HS-27A (cell line): ENCODE measurements around the gene SNAPC4.
"Not testable (repeated sequence)": the region's sequence is repeated elsewhere in the genome, so short reads cannot be mapped to it uniquely, and the experiment has no call there.

Experiments used
- DNase-seq: peaks from one replicate; pipeline ENCODE4 v3.0.0-alpha.2; 2012; ENCODE audit warnings: low read depth, missing footprints

Gene SNAPC4

DNA sequence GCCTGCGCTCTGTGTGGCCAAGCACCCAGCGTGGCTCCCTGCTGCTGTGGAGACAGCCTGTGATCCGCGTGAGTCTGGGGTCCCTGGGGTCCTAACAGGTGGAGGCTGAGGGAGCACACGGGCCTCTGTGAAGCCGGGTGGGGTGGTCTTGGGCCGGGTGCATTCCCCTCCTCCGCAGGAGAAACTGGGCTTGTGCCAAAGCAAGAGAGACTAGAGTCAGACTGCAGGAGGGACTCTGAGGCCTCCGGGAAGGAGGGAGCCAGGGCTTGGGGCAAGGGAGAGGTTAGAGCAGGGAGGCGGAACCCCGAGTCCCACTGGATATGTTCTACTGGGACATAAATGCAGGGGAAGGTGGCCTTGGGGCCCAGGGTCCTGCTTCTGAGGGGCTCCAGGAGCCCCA lies 46.9 kb downstream of the SNAPC4 start:
- no peak for DNase-seq

DNA sequence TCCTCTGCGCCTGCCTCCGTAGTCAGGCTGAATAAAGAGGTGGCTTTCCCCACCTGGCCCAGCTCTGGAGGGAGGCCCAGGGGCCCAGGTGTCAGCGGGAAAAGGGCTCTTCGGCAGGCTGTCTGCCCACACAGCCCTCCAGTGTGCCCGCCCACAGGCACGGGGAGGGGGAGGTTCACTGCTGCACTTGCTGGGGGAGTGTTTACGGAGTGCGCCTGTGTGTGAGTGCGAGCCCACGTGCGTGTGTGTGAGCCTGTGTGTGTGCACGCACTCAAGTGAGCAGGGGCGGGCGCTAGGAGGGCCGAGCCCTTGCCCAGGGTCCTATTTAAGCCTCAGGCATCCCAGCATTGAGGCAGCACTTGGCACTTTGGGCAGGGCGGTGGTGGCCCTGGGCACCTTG lies 47.3 kb downstream of the SNAPC4 start:
- DNase-seq = no peak

DNA sequence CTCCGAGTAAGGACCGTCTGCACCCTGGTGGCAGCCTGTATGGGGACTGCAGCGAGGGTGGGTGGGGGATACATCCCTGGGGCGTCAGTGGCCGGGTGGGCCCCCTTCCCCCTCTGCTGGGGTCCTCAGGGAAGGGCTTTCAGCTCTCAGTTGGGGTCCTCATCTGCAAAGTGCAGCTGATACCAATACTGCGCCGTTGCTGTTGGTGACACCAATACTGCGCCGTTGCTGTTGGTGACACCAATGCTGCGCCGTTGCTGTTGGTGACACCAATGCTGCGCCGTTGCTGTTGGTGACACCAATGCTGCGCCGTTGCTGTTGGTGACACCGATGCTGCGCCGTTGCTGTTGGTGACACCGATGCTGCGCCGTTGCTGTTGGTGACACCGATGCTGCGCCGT lies 48.1 kb downstream of the SNAPC4 start:
- not testable (repeated sequence) for DNase-seq

DNA sequence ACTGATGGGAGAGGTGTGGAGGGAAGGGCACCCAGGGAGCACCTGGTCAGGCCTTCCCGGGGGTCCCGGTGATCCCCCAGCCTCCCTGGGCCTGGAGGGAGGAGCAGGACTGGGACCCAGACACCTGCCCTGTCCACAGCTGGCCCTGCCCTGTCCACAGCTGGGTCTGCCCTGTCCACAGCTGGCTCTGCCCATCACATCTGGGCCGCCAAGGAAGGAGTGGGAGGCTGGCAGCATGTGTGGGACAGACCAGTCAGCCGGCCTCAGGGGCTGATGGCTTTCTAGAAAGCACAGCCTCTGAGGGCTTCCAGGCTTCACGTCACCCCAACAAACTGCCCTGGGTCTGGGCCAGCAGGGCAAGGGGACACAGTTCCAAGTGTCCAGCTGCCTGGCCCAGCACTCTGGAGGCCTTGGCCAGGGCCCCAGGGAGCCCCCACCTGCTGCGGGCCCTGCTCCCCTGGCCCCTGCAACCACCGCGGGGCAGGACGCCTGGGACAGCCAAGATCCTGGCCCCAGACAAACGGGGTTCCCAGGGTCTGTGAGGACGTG lies 48.6 kb downstream of the SNAPC4 start:
- no peak for DNase-seq
